Measurements from ENCODE around the gene MPC2. TPM values are rescaled to one million over a fixed set of nuclear protein-coding genes. Genes with fewer than 3 reads are reported as not detected.

The MPC2 gene
- total RNA-seq, 1 experiment from 2014 or later, result 32.9 TPM

GRCh38 chr1:167936068-167936929 is 573 bp downstream of the MPC2 start, which contains the start of gene DCAF6:
DCAF6 (plus strand) TSS chr1:167936683; CDS start chr1:167936912, 229 bp downstream.
- H3K4me3 Mint-ChIP-seq, result peak within 1 kb of the TSS; percentile 88 to 97
- Histone ChIP-seq H3K4ac (ENCODE audit: low read depth, low read length) (no peak within 1 kb of the TSS; the same call in 1 of the 2 replicates), H2BK120ac (ENCODE audit: low read depth, low read length, poor library complexity, severe bottlenecking) (no peak within 1 kb of the TSS), H3T11ph (ENCODE audit: low read length) (peak within 1 kb of the TSS; percentile 84), H3K79me1 (ENCODE audit: insufficient read depth, low read depth, low read length, poor library complexity, severe bottlenecking) (no peaks in the 10 kb centered on the region), H4K5ac (ENCODE audit: insufficient read length, low read depth, low read length) (peak within 1 kb of the TSS; percentile 29), H3K18ac (ENCODE audit: insufficient read length, low read depth, low read length) (peak within 1 kb of the TSS; percentile 98), H3K14ac (ENCODE audit: insufficient read depth, low read length) (peak within 1 kb of the TSS; percentile 92), H3K4me1 (ENCODE audit: insufficient read depth, low read length) (0 out of 2 replicates have a peak, but pooled peaks cover 3% of the 10 kb centered on the region), H2BK20ac (ENCODE audit: low read depth, low read length, poor library complexity, severe bottlenecking) (no peak within 1 kb of the TSS), H3K23ac (ENCODE audit: insufficient read length, low read depth, low read length) (no peak within 1 kb of the TSS), H2AK5ac (ENCODE audit: insufficient read length, low read length) (no peak within 1 kb of the TSS), H3K23me2 (ENCODE audit: insufficient read length, low read depth, low read length, poor library complexity, severe bottlenecking) (peaks cover 11% of the 10 kb centered on the region), H3K27ac (ENCODE audit: insufficient read length, low read depth, low read length) (peak within 1 kb of the TSS; percentile 52), H3K9ac (ENCODE audit: extremely low read depth, insufficient read length, low read length) (peak within 1 kb of the TSS; percentile 94), H3K79me2 (ENCODE audit: insufficient read depth, low read length) (peaks cover 5% of the 10 kb centered on the region; the same call in 1 of the 2 replicates), H2BK5ac (ENCODE audit: insufficient read length, low read length) (no peak within 1 kb of the TSS), H2AFZ (ENCODE audit: low read length) (peak within 1 kb of the TSS; percentile 82), H2BK12ac (ENCODE audit: insufficient read length, low read depth, low read length) (no peak within 1 kb of the TSS), H2BK15ac (ENCODE audit: low read depth, low read length) (no peak within 1 kb of the TSS), H3K27me3 (ENCODE audit: insufficient read depth, low read length) (no peaks in the 10 kb centered on the region), H4K20me1 (ENCODE audit: control insufficient read depth, insufficient read depth, insufficient read length) (no peaks in the 10 kb centered on the region), H3K9me3 (ENCODE audit: control insufficient read depth, low read depth, low read length) (no peaks in the 10 kb centered on the region), H4K91ac (ENCODE audit: insufficient read length, low read depth, low read length) (no peak within 1 kb of the TSS), H3K4me2 (ENCODE audit: insufficient read depth, insufficient read length, low read length) (peak within 1 kb of the TSS; percentile 87), H3K56ac (ENCODE audit: insufficient read length, low read depth, low read length) (peak within 1 kb of the TSS; percentile 2), H4K8ac (replicated peaks; ENCODE audit: insufficient read length, low read depth, low read length) (no peak within 1 kb of the TSS)
- H3K27ac Mint-ChIP-seq, result peak within 1 kb of the TSS; percentile 100
- peaks cover 19 to 22% of the 10 kb centered on the region in 2 experiments for H3K4me1 Mint-ChIP-seq
- DNase-seq, result peak; percentile 98
- no CpG with 5 or more reads among the region's 58 CpGs for WGBS (ENCODE audit: extremely low coverage, insufficient read length, low lambda C conversion rate)
- no peaks in the 10 kb centered on the region for H3K27me3 Mint-ChIP-seq (ENCODE audit: low read depth)
- H3K9me3 Mint-ChIP-seq, result peaks cover 0 to 3% of the 10 kb centered on the region in 2 experiments; a peak in 1 of 5 replicates
- no peak for TF ChIP-seq CTCF (conservative IDR thresholded peaks at IDR 0.05)
- no peaks in the 10 kb centered on the region; a peak in 2 of 7 replicates for H3K36me3 Mint-ChIP-seq (ENCODE audit: insufficient read depth in 1 of 3, low read depth in 3 of 3)

All from H9 (cell line).